Measurements from ENCODE around the gene SLC22A2.

Gene SLC22A2

DNA sequence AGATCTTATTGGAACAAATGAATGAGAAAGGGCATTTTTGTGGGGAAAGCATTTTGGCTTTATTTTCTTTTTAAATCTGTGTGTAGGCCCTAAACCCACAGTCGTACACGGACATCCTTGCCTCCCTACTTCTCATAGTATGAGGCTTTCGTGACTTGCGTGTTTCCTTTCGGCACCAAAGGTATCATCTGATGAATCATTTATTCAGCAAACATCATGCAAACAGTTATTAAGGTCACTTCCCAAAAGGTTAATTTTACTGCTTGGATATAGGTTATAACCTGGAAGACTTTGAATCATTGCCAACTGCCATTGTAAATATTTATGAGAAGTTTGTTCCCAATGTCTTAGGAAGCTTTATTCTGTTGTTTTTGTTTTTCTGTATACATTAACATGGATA, 15.1 kb upstream of the SLC22A2 start:
- DNase-seq (ENCODE audit: low read depth in 2 of 2): no peak

- no peak for DNase-seq (ENCODE audit: low read depth in 2 of 2)
These were observed 14.6 kb upstream of the SLC22A2 start for GRCh38 chr6:160273196-160273595.

GRCh38 chr6:160272707-160273106, 14.1 kb upstream of the SLC22A2 start:
- DNase-seq (ENCODE audit: low read depth in 2 of 2): no peak

DNA sequence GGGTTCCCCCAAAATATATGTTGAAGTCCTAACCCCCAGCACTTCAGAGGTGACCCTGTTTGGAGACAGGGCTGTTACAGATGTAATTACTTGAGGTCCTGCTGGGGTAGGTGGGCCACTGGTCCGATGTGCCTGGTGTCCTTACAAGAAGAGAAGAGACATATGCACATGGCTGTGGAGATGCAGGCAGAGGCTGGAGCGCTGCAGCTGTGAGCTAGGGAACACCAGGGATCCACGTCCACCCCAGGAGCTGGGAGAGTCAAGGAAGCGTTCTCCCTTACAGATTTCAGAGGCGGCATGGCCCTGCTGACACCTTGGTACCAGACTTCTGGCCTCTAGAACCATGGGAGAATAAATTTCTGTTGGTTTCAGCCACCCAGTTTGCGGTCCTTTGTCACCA, 11.7 kb upstream of the SLC22A2 start:
- DNase-seq (ENCODE audit: low read depth in 2 of 2): no peak

DNA sequence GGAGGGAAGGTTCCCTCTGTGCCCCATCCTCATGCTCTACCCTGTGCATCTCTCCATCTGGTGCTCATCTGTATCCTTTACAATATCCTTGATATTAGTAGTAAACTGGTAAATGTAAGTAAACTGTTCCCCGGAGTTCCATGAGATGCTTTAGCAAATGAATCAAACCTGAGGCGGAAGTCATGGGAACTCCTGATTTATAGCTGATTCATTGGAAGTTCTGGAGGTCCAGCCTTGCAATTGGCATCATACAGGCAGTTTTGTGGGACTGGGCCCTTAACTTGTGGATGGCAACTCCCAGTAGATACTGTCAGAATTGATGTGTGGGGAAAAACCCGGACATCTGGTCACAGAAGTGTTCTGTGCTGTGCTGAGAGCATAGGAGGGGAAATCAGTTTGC, 11.2 kb upstream of the SLC22A2 start:
- DNase-seq (ENCODE audit: low read depth in 2 of 2): no peak

DNA sequence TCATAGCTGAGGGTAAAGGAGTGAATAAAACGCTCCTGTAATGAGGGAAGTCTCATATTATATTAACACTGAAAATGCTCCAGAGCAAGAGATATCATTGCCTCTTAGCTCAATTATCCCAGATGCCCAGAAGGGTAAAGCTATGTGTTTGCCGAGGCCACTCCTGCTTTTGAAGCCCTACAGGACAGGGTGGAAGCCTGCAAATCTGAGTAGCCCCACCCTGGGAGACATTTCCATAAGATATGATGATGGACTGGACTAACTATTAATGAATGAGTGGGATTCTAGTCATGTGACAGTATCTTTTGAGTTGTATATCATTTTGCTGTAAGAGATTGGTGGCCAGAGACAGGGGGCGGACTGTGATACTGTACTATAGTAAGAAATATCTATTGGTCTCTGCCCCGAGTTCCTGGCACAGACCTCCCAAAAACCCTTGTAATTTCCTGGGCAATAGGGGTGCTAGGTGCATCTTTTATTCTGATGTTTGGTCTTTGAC, 10.5 kb upstream of the SLC22A2 start:
- DNase-seq (ENCODE audit: low read depth in 2 of 2): no peak

GRCh38 chr6:160267102-160267501, 8.5 kb upstream of the SLC22A2 start:
- no peak for DNase-seq (ENCODE audit: low read depth in 2 of 2)

DNA sequence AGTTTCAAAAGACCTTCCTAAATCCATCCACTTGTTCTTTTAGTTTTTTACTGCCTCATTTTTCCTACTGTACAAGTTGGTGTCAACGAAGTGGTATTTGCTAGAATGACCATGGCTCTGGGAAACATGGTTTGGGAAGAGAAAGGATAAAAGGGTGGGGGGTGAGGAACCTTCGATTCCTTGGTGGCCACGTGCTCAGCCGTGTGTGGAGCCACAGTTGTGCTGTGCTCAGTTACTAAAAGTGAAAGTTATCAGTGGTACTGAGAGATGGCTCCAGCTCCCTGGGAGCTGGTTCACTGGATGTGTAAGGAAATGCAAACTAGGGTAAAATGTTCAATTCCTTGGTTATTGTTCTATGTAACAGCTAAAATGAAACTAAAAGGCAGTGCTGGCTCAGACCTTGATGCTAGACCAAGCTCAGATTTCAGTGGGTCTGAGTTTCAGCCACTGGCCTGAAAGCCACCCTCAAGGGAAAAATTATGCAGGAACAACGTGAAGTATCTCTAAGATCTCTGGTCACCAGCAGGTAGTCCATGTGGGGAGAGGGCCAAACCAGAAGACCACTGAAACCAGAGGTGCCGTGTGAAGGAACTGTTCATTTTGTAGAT, 7.4 kb upstream of the SLC22A2 start:
- DNase-seq (ENCODE audit: low read depth in 2 of 2): no peak

GRCh38 chr6:160264061-160264612, 5.5 kb upstream of the SLC22A2 start:
- DNase-seq (ENCODE audit: low read depth in 2 of 2): no peak

DNA sequence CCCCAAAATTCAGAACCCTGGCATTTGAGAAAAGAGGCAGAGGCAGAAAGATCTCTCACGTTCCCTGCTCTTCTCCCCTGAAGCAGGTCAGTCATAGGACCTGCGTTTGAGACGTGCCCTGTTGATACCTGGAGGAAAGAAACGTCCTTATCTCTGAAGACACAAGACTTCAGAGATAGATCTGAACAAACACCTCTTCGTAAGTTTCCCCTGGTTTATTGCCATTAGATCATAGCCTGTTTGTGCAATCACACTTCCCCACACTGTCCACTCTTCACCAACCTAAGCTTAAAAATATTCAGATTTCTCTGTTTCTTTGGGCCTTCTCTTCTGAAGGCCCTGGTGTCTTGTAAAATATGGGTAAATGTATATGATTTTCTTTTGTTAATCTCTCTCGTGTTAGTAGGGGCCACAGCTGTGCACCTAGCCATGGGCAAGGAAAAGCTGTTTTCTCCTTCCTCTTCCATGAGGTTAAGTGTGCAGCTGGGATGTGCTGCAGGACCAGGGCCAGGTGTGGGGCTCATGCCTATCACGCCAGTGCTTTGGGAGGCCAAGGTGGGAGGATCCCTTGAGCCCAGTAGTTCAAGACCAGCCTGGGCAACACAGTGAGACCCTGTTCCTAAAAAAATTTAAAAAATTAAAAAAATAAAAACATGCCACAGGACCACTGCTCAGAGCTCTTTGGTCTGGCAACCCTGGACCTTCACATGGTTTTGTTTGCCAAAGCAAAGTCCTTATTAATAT, 4.7 kb upstream of the SLC22A2 start:
- DNase-seq (ENCODE audit: low read depth in 2 of 2): no peak

GRCh38 chr6:160261991-160262680, 3.5 kb upstream of the SLC22A2 start:
- no peak for DNase-seq (ENCODE audit: low read depth in 2 of 2)

DNA sequence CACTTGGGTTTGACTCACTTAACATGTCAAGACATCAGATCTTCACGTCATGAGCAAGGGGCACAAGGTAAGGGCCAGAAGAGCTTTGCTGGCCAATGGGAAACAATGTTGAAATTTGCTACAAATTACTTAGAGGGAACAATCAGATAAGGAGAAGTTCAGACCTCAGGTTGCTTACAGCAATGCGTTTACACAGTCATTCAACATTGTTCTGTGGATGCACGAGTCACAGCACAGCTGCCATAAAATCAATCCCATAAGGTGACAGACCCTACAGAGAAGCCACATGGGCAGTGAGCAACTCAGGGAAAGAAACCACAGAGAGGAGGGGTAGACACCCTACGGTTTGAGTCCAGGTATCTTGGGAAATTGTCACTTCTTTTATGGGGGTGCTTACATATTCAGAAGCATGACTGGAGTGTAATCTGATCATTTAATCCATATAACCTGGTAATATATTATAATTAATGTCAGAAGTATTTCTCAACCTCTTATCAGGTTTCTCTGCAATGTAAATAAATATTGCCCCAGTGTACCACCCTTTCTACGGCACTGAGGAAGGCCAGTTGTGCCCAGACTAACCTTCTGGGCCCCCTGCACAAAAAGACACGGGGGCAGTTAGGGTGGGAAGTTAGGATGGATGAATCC, 2.3 kb upstream of the SLC22A2 start:
- no peak for DNase-seq (ENCODE audit: low read depth in 2 of 2)

- DNase-seq (ENCODE audit: low read depth in 2 of 2): no peak
These were observed 1.7 kb upstream of the SLC22A2 start for GRCh38 chr6:160260367-160260766.

DNA sequence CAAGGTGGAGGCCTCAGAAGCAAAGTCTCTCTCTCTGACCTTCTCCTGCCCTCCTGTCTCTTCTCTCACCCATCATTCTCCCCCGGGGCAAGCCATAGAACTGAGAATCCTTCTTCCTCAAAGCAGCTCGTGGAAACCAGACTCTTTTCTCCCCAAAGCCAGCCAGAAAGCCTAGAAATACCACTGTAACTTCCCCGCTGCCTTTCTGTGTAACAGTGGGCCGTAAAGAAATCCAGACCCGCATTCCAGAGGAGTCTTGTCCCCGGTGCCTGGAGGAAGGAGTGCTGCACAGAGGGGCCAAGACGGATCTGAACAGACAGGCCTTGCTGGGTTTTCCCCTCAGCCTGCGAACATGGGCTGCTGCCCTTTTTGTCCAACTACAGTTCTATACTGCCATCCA, 977 bp upstream of the SLC22A2 start:
- no peak for DNase-seq (ENCODE audit: low read depth in 2 of 2)

GRCh38 chr6:160259143-160259425, 463 bp upstream of the SLC22A2 start:
- no peak for DNase-seq (ENCODE audit: low read depth in 2 of 2)

- no peak for DNase-seq (ENCODE audit: low read depth in 2 of 2)
These were observed 2.2 kb downstream of the SLC22A2 start for GRCh38 chr6:160256445-160256844.

- DNase-seq (ENCODE audit: low read depth in 2 of 2): no peak
These were observed 3.9 kb downstream of the SLC22A2 start for GRCh38 chr6:160254467-160255312.

GRCh38 chr6:160253714-160254113, 4.9 kb downstream of the SLC22A2 start:
- no peak for DNase-seq (ENCODE audit: low read depth in 2 of 2)

GRCh38 chr6:160253292-160253691, 5.3 kb downstream of the SLC22A2 start:
- no peak for DNase-seq (ENCODE audit: low read depth in 2 of 2)

DNA sequence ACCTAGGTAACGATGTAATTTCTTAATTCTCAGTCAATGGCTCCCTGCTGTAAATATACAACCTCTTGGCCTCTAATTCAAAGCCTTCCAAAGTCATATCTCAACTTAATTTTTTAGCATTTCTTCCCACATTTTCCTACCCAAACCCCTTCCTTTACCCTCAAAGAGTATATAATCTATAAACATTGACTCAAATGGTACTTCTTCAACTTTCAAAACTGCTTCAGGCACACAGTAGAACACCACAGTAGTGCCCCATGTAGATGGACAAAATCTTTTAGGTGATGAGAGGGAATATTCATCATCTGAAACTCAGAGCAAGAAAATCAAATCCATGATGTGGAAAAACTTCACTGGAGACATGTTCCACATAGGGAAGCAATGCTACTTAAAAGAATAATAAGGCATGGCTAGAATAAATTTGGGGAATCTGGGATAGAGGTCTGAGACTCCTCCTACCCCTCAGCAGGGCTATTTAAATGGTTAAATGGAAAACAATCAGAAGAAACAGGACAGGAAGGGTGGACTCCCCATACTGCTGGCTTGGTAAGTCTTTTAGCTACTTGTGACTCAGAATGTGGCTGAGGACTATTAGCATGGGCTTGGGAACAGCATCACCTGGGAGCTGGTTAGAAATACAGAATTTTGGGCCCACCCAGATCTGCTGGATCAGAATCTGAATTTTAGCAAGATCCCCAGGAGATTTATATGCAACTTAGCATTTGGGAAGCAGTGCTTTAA, 6.4 kb downstream of the SLC22A2 start:
- DNase-seq (ENCODE audit: low read depth in 2 of 2): no peak

DNA sequence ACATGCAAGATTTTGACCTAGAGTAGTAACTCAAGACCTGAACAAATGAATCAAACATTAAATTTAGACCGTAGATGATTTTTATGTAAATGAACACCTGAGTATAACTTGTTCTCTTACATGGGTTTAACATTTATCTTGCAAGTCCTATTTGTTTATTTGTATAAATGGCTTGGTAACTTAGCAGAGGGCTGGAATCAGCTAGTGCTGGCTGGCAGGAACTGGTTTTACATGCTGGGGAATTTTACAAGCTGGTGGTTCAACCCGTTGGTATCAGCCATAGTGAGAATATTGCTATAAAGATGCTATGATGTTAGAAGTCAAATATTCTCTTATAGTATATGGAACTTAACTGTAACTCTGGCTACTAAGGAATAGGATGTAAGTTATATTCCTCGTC, 8.9 kb downstream of the SLC22A2 start:
- DNase-seq (ENCODE audit: low read depth in 2 of 2): no peak

Data from activated CD8-positive, alpha-beta memory T cell treated with anti-CD3 and anti-CD28 coated beads for 4 hours (primary cell).